Natural killer cell treated with Interleukin-12 subunit alpha and Interleukin-12 subunit beta and Interleukin-15 and Interleukin-18, amount 100 ng/mL, for 72 hours (primary cell): ENCODE data around the gene VRK1. TPM values are rescaled to one million over a fixed set of nuclear protein-coding genes. Genes with fewer than 3 reads are reported as not detected.
"Not testable (repeated sequence)": the region's sequence is repeated elsewhere in the genome, so short reads cannot be mapped to it uniquely, and the experiment has no call there.

Source experiments
- ATAC-seq, 2 donors: fragments of 150-1000 bp; cut with Tn5 transposase in 1 of 2; sonication (Bioruptor Pico), chemical (Tn5 transposase) in 1 of 2; 2 replicates each; pipeline ENCODE4 v1.10.0; 2021
- DNase-seq: peaks from one replicate; pipeline ENCODE4 v3.0.0; 2022; ENCODE audit warnings: low spot score
- H3K27ac Mint-ChIP-seq, 2 donors: 1 replicate in 1 of 2; 2 replicates in 1 of 2; pipeline ENCODE4 v1.8.0; 2022; ENCODE audit warnings: mixed read lengths in 2 of 2, mild to moderate bottlenecking in 1 of 2, moderate library complexity in 1 of 2
- H3K27me3 Mint-ChIP-seq, 2 donors: 1 replicate in 1 of 2; 2 replicates in 1 of 2; pipeline ENCODE4 v1.8.0; 2022; ENCODE audit warnings: mixed read lengths in 2 of 2
- H3K36me3 Mint-ChIP-seq: one replicate; pipeline ENCODE4 v1.8.0; 2022; ENCODE audit warnings: mixed read lengths
- H3K4me1 Mint-ChIP-seq, 2 donors: 1 replicate in 1 of 2; 2 replicates in 1 of 2; pipeline ENCODE4 v1.8.0; 2022; ENCODE audit warnings: low read depth in 2 of 2, mixed read lengths in 2 of 2, mild to moderate bottlenecking in 1 of 2
- H3K4me3 Mint-ChIP-seq: one replicate; pipeline ENCODE4 v1.8.0; 2022; ENCODE audit warnings: mixed read lengths
- H3K9me3 Mint-ChIP-seq: 2 replicates; pipeline ENCODE4 v1.8.0; 2022; ENCODE audit warnings: mixed read lengths
- total RNA-seq, 2 donors: library from RNA; stranded (reverse); gene quantifications; one replicate each; pipeline ENCODE4 v1.2.3, GENCODE V29; 2022

The VRK1 gene, protein sequence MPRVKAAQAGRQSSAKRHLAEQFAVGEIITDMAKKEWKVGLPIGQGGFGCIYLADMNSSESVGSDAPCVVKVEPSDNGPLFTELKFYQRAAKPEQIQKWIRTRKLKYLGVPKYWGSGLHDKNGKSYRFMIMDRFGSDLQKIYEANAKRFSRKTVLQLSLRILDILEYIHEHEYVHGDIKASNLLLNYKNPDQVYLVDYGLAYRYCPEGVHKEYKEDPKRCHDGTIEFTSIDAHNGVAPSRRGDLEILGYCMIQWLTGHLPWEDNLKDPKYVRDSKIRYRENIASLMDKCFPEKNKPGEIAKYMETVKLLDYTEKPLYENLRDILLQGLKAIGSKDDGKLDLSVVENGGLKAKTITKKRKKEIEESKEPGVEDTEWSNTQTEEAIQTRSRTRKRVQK
- 10 to 100 TPM; 39.9 to 79.3 TPM for total RNA-seq

GRCh38 chr14:96796851-96797581 lies at the start of gene VRK1:
TSS of gene VRK1 (plus strand) at chr14:96797382. CDS start at chr14:96833472, 36,090 bp downstream.
- DNase-seq, result peak; percentile 97

DNA sequence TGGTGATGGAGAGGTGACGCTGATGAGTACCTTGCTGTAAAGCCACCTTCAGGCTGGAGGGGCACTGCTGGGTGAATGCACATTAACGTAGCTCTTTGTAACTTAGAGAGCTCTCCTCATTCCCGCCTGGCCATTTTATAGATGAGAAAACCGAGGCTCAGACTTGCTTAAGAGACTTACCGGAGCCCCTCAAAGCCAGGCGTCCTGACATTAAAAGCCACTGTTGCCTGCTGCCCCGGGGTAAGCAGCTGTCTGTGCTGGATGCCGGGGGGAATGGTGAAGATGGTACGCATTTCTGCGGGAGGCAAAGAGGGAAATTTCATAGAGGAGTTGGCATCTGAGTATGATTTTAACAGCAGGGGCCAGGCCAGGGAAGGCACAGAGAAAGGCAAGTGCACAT lies 49.6 kb upstream of the VRK1 start:
- no peak overlapping the region for H3K4me3 Mint-ChIP-seq

More at GRCh38 chr14:96796851-96797581, at the start of gene VRK1:
- H3K27ac Mint-ChIP-seq, result peak within 1 kb of the TSS; percentile 89 to 91
- H3K27me3 Mint-ChIP-seq, result no peaks in the 10 kb centered on the region
- peak within 1 kb of the TSS; percentile 90 for H3K4me3 Mint-ChIP-seq
- peaks cover 20 to 24% of the 10 kb centered on the region in 2 donors for H3K4me1 Mint-ChIP-seq
- H3K36me3 Mint-ChIP-seq, result no peaks in the 10 kb centered on the region
- H3K9me3 Mint-ChIP-seq, result no peaks in the 10 kb centered on the region
- peak; percentile 99 to 100 for ATAC-seq

GRCh38 chr14:96748362-96748761 lies 48.8 kb upstream of the VRK1 start:
- no peaks in the 10 kb centered on the region for H3K9me3 Mint-ChIP-seq
- H3K27ac Mint-ChIP-seq, result no peak overlapping the region
- no peaks in the 10 kb centered on the region for H3K4me1 Mint-ChIP-seq
- peaks cover 15 to 22% of the 10 kb centered on the region in 2 donors for H3K27me3 Mint-ChIP-seq
- ATAC-seq (no peak), DNase-seq (no peak)
- H3K4me3 Mint-ChIP-seq, result no peak overlapping the region
- H3K36me3 Mint-ChIP-seq, result no peaks in the 10 kb centered on the region

More for the DNA sequence above, 49.6 kb upstream of the VRK1 start:
- Mint-ChIP-seq H3K27ac (no peak overlapping the region), H3K4me1 (no peaks in the 10 kb centered on the region), H3K27me3 (peaks cover 15 to 26% of the 10 kb centered on the region in 2 donors), H3K36me3 (no peaks in the 10 kb centered on the region), H3K9me3 (no peaks in the 10 kb centered on the region)
- no peak for ATAC-seq
- DNase-seq, result no peak

DNA sequence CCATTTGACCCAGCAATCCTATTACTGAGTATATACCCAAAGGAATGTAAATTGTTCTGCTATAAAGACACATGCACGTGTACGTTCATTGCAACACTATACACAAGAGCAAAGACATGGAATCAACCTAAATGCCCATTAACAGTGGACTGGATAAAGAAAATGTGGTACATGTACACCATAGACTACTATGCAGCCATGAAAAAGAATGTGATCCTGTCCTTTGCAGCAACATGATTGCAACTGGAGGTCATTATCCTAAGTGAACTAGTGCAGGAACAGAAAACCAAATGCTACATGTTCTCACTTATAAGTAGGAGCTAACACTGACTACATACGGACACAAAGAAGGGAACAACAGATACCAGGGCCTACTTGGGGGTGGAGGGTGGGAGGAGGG lies 45.7 kb upstream of the VRK1 start:
- no peaks in the 10 kb centered on the region for H3K9me3 Mint-ChIP-seq
- peaks cover 0 to under 1% of the 10 kb centered on the region in 2 donors for H3K27me3 Mint-ChIP-seq
- ATAC-seq (no peak), DNase-seq (no peak)
- H3K27ac Mint-ChIP-seq, result no peak overlapping the region
- no peaks in the 10 kb centered on the region for H3K4me1 Mint-ChIP-seq
- H3K4me3 Mint-ChIP-seq, result no peak overlapping the region
- H3K36me3 Mint-ChIP-seq, result no peaks in the 10 kb centered on the region

- Mint-ChIP-seq H3K36me3 (no peaks in the 10 kb centered on the region), H3K4me1 (no peaks in the 10 kb centered on the region)
Measured at GRCh38 chr14:96752125-96752524, 45.1 kb upstream of the VRK1 start.

GRCh38 chr14:96752594-96752993 lies 44.6 kb upstream of the VRK1 start:
- Mint-ChIP-seq H3K27ac (no peak overlapping the region), H3K4me3 (no peak overlapping the region), H3K9me3 (no peaks in the 10 kb centered on the region), H3K27me3 (peaks cover 5 to 6% of the 10 kb centered on the region in 2 donors), H3K4me1 (no peaks in the 10 kb centered on the region), H3K36me3 (no peaks in the 10 kb centered on the region)
- ATAC-seq (no peak), DNase-seq (no peak)

More at GRCh38 chr14:96752125-96752524, 45.1 kb upstream of the VRK1 start:
- Mint-ChIP-seq H3K9me3 (no peaks in the 10 kb centered on the region), H3K27me3 (peaks cover 2% of the 10 kb centered on the region in 2 donors), H3K27ac (no peak overlapping the region), H3K4me3 (no peak overlapping the region)
- ATAC-seq (no peak), DNase-seq (no peak)

- Mint-ChIP-seq H3K27me3 (peaks cover 12 to 17% of the 10 kb centered on the region in 2 donors), H3K27ac (no peak overlapping the region), H3K4me3 (no peak overlapping the region), H3K9me3 (no peaks in the 10 kb centered on the region), H3K4me1 (no peaks in the 10 kb centered on the region), H3K36me3 (no peaks in the 10 kb centered on the region)
- DNase-seq (no peak), ATAC-seq (no peak)
Measured at GRCh38 chr14:96754162-96754844, 42.9 kb upstream of the VRK1 start.

DNA sequence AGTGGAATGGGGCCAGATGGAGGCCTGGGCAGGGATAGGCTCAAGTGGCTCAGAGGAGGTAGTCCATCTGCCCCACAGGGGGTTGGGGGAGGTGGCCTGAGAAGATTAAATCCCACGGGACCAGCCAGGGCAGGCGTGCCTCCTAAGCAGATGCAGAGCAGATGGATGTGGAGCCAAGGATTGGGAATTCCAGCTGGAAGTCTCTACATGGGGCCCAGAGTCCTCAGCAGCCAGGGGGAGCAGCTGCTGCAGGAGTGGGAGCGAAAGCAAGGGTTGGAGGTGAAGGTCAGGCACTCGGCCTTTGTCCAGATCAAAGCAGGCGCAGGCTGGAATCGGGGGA lies 42.4 kb upstream of the VRK1 start:
- H3K4me3 Mint-ChIP-seq, result no peak overlapping the region

GRCh38 chr14:96756745-96757144 lies 40.4 kb upstream of the VRK1 start:
- no peak for ATAC-seq
- no peaks in the 10 kb centered on the region for H3K9me3 Mint-ChIP-seq
- peaks cover 19 to 27% of the 10 kb centered on the region in 2 donors for H3K27me3 Mint-ChIP-seq
- H3K4me3 Mint-ChIP-seq, result no peak overlapping the region
- H3K27ac Mint-ChIP-seq, result no peak overlapping the region
- no peaks in the 10 kb centered on the region for H3K36me3 Mint-ChIP-seq
- no peaks in the 10 kb centered on the region for H3K4me1 Mint-ChIP-seq
- DNase-seq, result no peak

More for the DNA sequence above, 42.4 kb upstream of the VRK1 start:
- no peak overlapping the region for H3K27ac Mint-ChIP-seq
- no peaks in the 10 kb centered on the region for H3K4me1 Mint-ChIP-seq
- peaks cover 12 to 17% of the 10 kb centered on the region in 2 donors for H3K27me3 Mint-ChIP-seq
- H3K9me3 Mint-ChIP-seq, result no peaks in the 10 kb centered on the region
- ATAC-seq (no peak), DNase-seq (no peak)
- H3K36me3 Mint-ChIP-seq, result no peaks in the 10 kb centered on the region

- DNase-seq (no peak), ATAC-seq (no peak)
- H3K9me3 Mint-ChIP-seq, result no peaks in the 10 kb centered on the region
- H3K4me3 Mint-ChIP-seq, result no peak overlapping the region
- peaks cover 19 to 27% of the 10 kb centered on the region in 2 donors for H3K27me3 Mint-ChIP-seq
- H3K36me3 Mint-ChIP-seq, result no peaks in the 10 kb centered on the region
- no peak overlapping the region for H3K27ac Mint-ChIP-seq
- no peaks in the 10 kb centered on the region for H3K4me1 Mint-ChIP-seq
Measured at GRCh38 chr14:96757456-96757855, 39.7 kb upstream of the VRK1 start.

- Mint-ChIP-seq H3K27me3 (peaks cover 24 to 36% of the 10 kb centered on the region in 2 donors), H3K27ac (no peak overlapping the region), H3K4me1 (no peaks in the 10 kb centered on the region), H3K9me3 (no peaks in the 10 kb centered on the region), H3K4me3 (no peak overlapping the region), H3K36me3 (no peaks in the 10 kb centered on the region)
- no peak for DNase-seq
- no peak for ATAC-seq
Measured at GRCh38 chr14:96761066-96761465, 36.1 kb upstream of the VRK1 start.

DNA sequence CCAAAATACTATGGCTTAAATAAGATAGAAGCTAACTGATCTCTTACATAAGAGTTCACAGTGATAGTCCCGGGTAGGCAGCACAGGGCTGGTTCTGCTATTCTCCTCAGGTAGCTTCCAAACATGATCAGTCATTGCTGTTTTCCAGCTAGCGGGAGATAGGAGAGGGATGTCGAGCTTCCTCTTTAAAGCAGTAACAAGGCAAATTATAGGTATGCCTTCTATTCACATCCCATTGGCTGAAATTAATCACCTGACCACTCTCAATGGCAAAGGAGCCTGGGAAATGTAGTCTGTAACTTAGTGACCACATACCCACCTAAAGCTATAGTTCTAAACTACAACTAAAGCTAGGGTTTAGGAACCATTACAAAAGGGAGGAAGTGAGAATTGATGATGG lies 34.5 kb upstream of the VRK1 start:
- Mint-ChIP-seq H3K4me1 (no peaks in the 10 kb centered on the region), H3K4me3 (no peak overlapping the region), H3K27ac (no peak overlapping the region), H3K36me3 (no peaks in the 10 kb centered on the region), H3K27me3 (peaks cover 20 to 29% of the 10 kb centered on the region in 2 donors), H3K9me3 (no peaks in the 10 kb centered on the region)
- no peak for DNase-seq
- ATAC-seq, result peak; percentile 69 to 76

DNA sequence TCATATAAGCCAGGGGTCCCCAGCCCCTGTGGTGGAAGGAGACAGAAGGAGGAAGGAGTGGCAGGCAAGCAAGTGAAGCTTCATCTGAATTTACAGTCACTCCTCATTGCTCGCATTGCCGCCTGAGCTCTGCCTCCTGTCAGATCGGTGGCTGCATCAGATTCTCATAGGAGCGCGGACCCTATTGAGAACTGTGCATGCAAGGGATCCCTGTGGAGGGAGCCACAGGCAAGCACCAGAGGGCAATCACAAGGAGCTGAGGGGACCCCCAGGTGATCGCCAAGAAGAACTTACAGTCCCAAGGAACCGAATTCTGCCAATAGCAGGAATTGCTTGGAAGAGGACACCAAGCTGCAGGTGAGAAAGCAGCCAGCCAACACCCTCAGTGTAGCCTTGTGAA lies 33.2 kb upstream of the VRK1 start:
- ATAC-seq (no peak), DNase-seq (no peak)
- Mint-ChIP-seq H3K36me3 (no peaks in the 10 kb centered on the region), H3K4me1 (no peaks in the 10 kb centered on the region), H3K27ac (no peak overlapping the region), H3K4me3 (no peak overlapping the region), H3K27me3 (peaks cover 16 to 20% of the 10 kb centered on the region in 2 donors), H3K9me3 (no peaks in the 10 kb centered on the region)

DNA sequence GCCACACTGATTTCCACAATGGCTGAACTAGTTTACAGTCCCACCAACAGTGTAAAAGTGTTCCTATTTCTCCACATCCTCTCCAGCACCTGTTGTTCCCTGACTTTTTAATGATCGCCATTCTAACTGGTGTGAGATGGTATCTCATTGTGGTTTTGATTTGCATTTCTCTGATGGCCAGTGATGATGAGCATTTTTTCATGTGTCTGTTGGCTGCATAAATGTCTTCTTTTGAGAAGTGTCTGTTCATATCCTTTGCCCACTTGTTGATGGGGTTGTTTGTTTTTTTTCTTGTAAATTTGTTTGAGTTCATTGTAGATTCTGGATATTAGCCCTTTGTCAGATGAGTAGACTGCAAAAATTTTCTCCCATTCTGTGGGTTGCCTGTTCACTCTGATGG lies 32.0 kb upstream of the VRK1 start:
- H3K36me3 Mint-ChIP-seq, H3K9me3 Mint-ChIP-seq, ATAC-seq, H3K4me3 Mint-ChIP-seq, H3K4me1 Mint-ChIP-seq, DNase-seq, H3K27ac Mint-ChIP-seq: not testable (repeated sequence)
- peaks cover 20 to 28% of the 10 kb centered on the region in 2 donors for H3K27me3 Mint-ChIP-seq
